ENCODE measurements around the gene PGLYRP2. TPM values are rescaled to one million over a fixed set of nuclear protein-coding genes. Genes with fewer than 3 reads are reported as not detected.
A peak's percentile ranks its signal among the peaks of the same experiment; 100 is the strongest.

Gene PGLYRP2
- total RNA-seq, 1 donor from 2014 or later = not detected

GRCh38 chr19:15432629-15433518 lies 46.4 kb downstream of the PGLYRP2 start:
- no peaks in the 10 kb centered on the region for H3K9me3 Mint-ChIP-seq (ENCODE audit: low read depth)
- peak overlapping the region; percentile 95 for H3K27ac Mint-ChIP-seq
- H3K4me3 Mint-ChIP-seq (ENCODE audit: low read depth) = peak overlapping the region; percentile 97
- no peak for TF ChIP-seq CTCF (IDR thresholded peaks at IDR 0.05; ENCODE audit: unreplicated experiment)
- peak; percentile 87 for DNase-seq (ENCODE audit: low spot score, unreplicated experiment)
- no peaks in the 10 kb centered on the region for H3K27me3 Mint-ChIP-seq
- peaks cover 3% of the 10 kb centered on the region for H3K36me3 Mint-ChIP-seq (ENCODE audit: insufficient read depth)
- H3K4me1 Mint-ChIP-seq (ENCODE audit: low read depth) = peaks cover 19% of the 10 kb centered on the region

- H3K36me3 Mint-ChIP-seq (ENCODE audit: insufficient read depth) = peaks cover 6% of the 10 kb centered on the region
- peaks cover 19% of the 10 kb centered on the region for H3K4me1 Mint-ChIP-seq (ENCODE audit: low read depth)
- DNase-seq (ENCODE audit: low spot score, unreplicated experiment) = no peak
- H3K4me3 Mint-ChIP-seq (ENCODE audit: low read depth) = peak overlapping the region; percentile 98
- no peaks in the 10 kb centered on the region for H3K27me3 Mint-ChIP-seq
- H3K27ac Mint-ChIP-seq = peak overlapping the region; percentile 98
- TF ChIP-seq CTCF (IDR thresholded peaks at IDR 0.05; ENCODE audit: unreplicated experiment) = no peak
- H3K9me3 Mint-ChIP-seq (ENCODE audit: low read depth) = no peaks in the 10 kb centered on the region
These were observed 47.2 kb downstream of the PGLYRP2 start for GRCh38 chr19:15432018-15432494.

DNA sequence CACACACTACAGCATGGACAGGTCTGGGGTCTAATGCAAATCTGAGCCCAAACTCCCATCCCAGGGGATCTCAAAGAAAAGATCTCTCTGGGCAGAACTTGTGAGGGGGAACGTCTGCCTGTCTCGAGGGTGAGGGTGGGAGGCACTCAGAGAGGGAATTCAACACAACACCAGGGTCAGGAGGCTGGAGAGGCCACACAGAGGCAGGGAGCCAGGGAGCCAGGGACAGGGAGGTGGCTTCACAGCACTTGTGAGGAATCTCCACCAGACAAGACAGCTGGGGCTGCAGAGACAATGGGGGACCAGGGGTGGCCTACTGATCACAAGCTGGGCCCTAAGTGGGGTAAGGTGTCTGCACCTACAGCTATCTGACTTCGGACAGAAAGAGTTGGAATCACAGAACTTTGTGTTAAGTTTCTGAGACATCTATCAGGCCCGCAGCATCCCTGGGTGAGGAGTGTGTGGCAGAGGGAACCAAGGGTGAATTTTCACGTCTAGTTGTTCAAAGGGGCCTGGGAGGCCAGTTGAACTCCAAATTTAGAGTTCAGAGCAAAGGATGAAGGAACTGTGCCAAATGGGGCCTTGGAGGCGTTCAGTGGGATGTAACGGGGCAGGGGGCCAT lies 47.8 kb downstream of the PGLYRP2 start:
- Mint-ChIP-seq H3K27me3 (no peaks in the 10 kb centered on the region), H3K4me3 (ENCODE audit: low read depth) (peak overlapping the region; percentile 98), H3K27ac (peak overlapping the region; percentile 98), H3K9me3 (ENCODE audit: low read depth) (no peaks in the 10 kb centered on the region), H3K4me1 (ENCODE audit: low read depth) (peaks cover 19% of the 10 kb centered on the region), H3K36me3 (ENCODE audit: insufficient read depth) (peaks cover 7% of the 10 kb centered on the region)
- no peak for TF ChIP-seq CTCF (IDR thresholded peaks at IDR 0.05; ENCODE audit: unreplicated experiment)
- DNase-seq (ENCODE audit: low spot score, unreplicated experiment) = no peak

GRCh38 chr19:15430526-15431120 lies 48.7 kb downstream of the PGLYRP2 start:
- no peak for TF ChIP-seq CTCF (IDR thresholded peaks at IDR 0.05; ENCODE audit: unreplicated experiment)
- Mint-ChIP-seq H3K27ac (peak overlapping the region; percentile 47), H3K36me3 (ENCODE audit: insufficient read depth) (peaks cover 11% of the 10 kb centered on the region), H3K27me3 (no peaks in the 10 kb centered on the region), H3K4me3 (ENCODE audit: low read depth) (peak overlapping the region; percentile 98), H3K9me3 (ENCODE audit: low read depth) (no peaks in the 10 kb centered on the region), H3K4me1 (ENCODE audit: low read depth) (peaks cover 19% of the 10 kb centered on the region)
- DNase-seq (ENCODE audit: low spot score, unreplicated experiment) = no peak

- DNase-seq (ENCODE audit: low spot score, unreplicated experiment) = no peak
- H3K27ac Mint-ChIP-seq = no peak overlapping the region
- H3K4me1 Mint-ChIP-seq (ENCODE audit: low read depth) = peaks cover 19% of the 10 kb centered on the region
- H3K27me3 Mint-ChIP-seq = no peaks in the 10 kb centered on the region
- peak overlapping the region; percentile 98 for H3K4me3 Mint-ChIP-seq (ENCODE audit: low read depth)
- peaks cover 12% of the 10 kb centered on the region for H3K36me3 Mint-ChIP-seq (ENCODE audit: insufficient read depth)
- TF ChIP-seq CTCF (IDR thresholded peaks at IDR 0.05; ENCODE audit: unreplicated experiment) = no peak
- H3K9me3 Mint-ChIP-seq (ENCODE audit: low read depth) = no peaks in the 10 kb centered on the region
These were observed 49.4 kb downstream of the PGLYRP2 start for GRCh38 chr19:15429825-15430467.

All from progenitor cell of endocrine pancreas (in vitro differentiated cells).